Activated CD8-positive, alpha-beta memory T cell treated with anti-CD3 and anti-CD28 coated beads for 48 hours (primary cell): ENCODE data around the gene RNF167.

ENCODE experiments used
- DNase-seq, 3 experiments: peaks; one replicate each; pipeline ENCODE4 v3.0.0-alpha.2; 2020; ENCODE audit warnings: low read depth in 2 of 3, low spot score in 2 of 3

Gene RNF167

DNA sequence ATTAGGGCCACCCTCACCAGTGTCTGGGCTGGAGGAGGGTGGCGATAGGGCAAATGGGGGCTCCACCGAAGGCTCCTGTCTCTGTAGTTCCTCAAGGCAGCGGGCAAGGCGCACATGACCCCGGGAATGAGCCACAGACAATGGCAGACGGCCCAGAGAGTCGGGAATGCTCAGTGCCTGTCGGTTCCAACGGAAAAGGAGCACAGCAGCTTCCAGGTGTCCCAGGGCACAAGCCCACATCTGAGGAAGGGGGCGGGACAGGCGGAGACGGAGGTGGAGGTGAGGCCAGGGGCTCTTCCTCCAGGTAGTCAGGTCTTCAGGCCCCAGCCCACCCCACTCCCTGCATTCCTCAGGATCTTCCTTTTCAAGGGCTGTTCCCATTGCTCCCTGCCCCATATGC, 32.7 kb downstream of the RNF167 start:
- no peak for DNase-seq

DNA sequence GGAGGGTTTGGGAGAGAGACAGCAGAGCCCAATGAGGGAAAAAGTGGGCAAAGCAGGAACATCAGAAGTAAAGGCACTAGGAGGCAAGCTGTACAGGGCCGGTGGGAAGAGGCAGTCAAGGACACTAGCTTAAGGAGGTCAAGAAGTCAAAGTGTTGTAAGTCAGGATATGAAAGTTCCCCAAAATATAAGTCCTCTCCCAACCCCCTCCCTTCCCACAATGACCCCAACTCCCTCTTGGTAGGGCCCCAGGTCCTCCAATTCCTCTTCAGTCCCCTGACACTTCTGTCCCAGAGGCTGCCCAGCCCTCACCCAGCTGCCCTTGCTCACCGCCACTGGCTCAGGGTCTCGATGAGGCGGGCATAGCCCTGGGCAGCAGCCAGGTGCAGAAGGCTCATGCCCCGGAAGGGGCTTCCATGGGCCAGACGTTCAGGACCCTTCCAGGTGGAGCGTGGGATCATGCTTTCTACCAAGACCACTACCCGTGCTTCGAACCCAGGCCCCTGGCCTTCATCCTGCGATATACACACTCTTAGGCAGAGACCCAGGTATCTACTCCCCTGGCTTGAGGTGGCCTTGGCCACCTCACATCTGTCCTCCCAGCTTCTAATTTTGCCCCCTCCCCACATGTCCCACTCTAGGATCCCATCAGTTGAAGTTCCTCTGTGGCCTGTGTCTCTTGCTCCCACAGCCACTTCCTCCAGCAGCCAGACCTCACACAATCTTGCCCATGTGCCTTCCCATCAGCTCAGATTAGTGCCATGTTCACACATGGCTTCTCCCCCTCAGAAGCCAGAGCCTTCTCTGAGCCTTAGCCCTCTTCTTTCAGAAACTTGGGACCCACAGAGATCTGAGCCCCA, 33.4 kb downstream of the RNF167 start:
- DNase-seq: no peak

- no peak for DNase-seq
These were observed 34.1 kb downstream of the RNF167 start for GRCh38 chr17:4974115-4974670.

- no peak for DNase-seq
These were observed 38.7 kb downstream of the RNF167 start for GRCh38 chr17:4978726-4979125.

DNA sequence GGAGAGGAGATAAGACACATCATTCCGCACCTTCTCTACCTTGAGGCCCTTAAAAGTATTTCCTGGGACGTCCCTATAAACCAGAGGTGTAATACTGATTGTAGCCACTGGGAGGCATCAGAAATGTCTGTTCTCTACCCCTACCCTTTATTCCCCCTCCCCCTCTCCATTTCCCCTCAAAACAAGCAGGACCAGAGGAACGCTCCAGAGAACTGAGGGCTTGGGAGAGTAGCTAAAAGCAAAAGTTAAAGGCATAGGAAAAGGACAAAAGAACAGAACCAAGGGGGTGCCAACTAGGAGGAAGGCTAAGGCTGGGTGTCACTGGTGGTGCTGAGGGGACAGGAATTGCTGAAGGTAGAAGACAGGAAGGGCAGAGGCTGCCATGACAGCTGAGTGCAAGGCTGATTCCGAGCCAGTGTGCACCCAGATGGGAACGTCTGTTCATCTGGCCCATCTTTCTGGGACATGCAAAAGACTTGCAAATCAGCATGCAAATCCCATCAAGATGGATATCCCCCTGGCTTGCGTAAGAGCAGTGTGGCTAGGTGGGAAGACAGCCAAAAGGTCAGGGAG, 40.7 kb downstream of the RNF167 start:
- no peak for DNase-seq

- DNase-seq: no peak
These were observed 42.2 kb downstream of the RNF167 start for GRCh38 chr17:4982305-4982704.

DNA sequence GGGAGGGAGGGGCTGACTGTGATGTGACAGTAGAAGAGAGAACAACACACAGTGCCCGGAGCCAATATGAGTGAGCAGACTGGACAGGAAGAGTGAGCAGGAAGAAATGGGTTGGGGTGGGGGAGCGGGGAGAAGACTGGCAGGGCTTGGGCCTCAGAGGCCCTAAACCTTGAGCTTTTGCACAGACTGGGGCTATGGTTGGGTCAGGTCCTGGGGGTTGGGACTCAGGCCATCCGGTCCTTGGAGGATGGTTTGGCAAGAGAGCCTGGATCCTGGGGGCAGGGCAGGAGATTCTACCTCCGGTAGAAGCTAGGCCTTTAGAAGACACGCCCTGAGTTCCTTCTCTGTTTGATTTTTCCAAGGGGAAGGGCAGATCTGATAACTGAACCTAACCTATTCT, 46.3 kb downstream of the RNF167 start:
- no peak for DNase-seq

GRCh38 chr17:4986951-4987766, 47.1 kb downstream of the RNF167 start, which contains the start of gene CAMTA2:
Gene CAMTA2 (minus strand): TSS chr17:4987675. CDS start chr17:4986222, 1,453 bp downstream.
- DNase-seq: peak; percentile 67 to 84 (median 72)

GRCh38 chr17:4987767-4988567, 47.9 kb downstream of the RNF167 start:
- DNase-seq: no peak

- no peak for DNase-seq
These were observed 54.1 kb downstream of the RNF167 start for GRCh38 chr17:4994081-4994595.
